Neural crest cell (in vitro differentiated cells): ENCODE results near the gene ARHGAP26. TPM values are rescaled to one million over a fixed set of nuclear protein-coding genes. Genes with fewer than 3 reads are reported as not detected.

Experiments used
- DNase-seq: peaks from one replicate; pipeline ENCODE4 v3.0.0; 2021; ENCODE audit warnings: low read depth, mixed read lengths, low spot score
- H3K27ac Mint-ChIP-seq: one replicate; pipeline ENCODE4 v1.8.0; 2021; ENCODE audit warnings: mild to moderate bottlenecking, mixed read lengths; ENCODE audit not compliant: unreplicated experiment
- H3K27me3 Mint-ChIP-seq: 2 replicates; pipeline ENCODE4 v1.8.0; 2021; ENCODE audit warnings: low read depth, mild to moderate bottlenecking, mixed read lengths
- H3K36me3 Mint-ChIP-seq: 2 replicates; pipeline ENCODE4 v1.8.0; 2021; ENCODE audit warnings: low read depth, mild to moderate bottlenecking, mixed read lengths
- H3K4me1 Mint-ChIP-seq: 2 replicates; pipeline ENCODE4 v1.8.0; 2021; ENCODE audit warnings: mixed read lengths
- H3K4me3 Mint-ChIP-seq: one replicate; pipeline ENCODE4 v1.8.0; 2021; ENCODE audit warnings: mild to moderate bottlenecking, mixed read lengths
- H3K9me3 Mint-ChIP-seq: 2 replicates; pipeline ENCODE4 v1.8.0; 2021; ENCODE audit warnings: mixed read lengths
- CTCF ChIP-seq: fragments of 200-600 bp; sonication (generic); conservative IDR thresholded peaks from 2 replicates; pipeline ENCODE4 v1.5.0; 2021; ENCODE audit warnings: antibody characterized with exemption, mild to moderate bottlenecking
- total RNA-seq: library from RNA; stranded (reverse); gene quantifications from 2 replicates; pipeline ENCODE4 v1.2.1, GENCODE V29; 2021

Gene ARHGAP26
- total RNA-seq, 1 donor from 2014 or later = 5.5 TPM

- H3K9me3 Mint-ChIP-seq = no peaks in the 10 kb centered on the region
- DNase-seq = no peak
- H3K27ac Mint-ChIP-seq = no peak overlapping the region
- no peak overlapping the region for H3K4me3 Mint-ChIP-seq
- H3K36me3 Mint-ChIP-seq = no peaks in the 10 kb centered on the region
- H3K27me3 Mint-ChIP-seq = no peaks in the 10 kb centered on the region
- TF ChIP-seq CTCF = no peak
- peaks cover 19% of the 10 kb centered on the region for H3K4me1 Mint-ChIP-seq
These were observed 94.4 kb downstream of the ARHGAP26 start for GRCh38 chr5:142864290-142865260.

GRCh38 chr5:142865631-142866030, 95.5 kb downstream of the ARHGAP26 start:
- no peak for TF ChIP-seq CTCF
- Mint-ChIP-seq H3K27me3 (no peaks in the 10 kb centered on the region), H3K27ac (no peak overlapping the region), H3K9me3 (no peaks in the 10 kb centered on the region), H3K4me1 (peaks cover 19% of the 10 kb centered on the region), H3K4me3 (no peak overlapping the region), H3K36me3 (no peaks in the 10 kb centered on the region)
- DNase-seq = no peak

GRCh38 chr5:142866563-142867275, 96.5 kb downstream of the ARHGAP26 start:
- H3K9me3 Mint-ChIP-seq = no peaks in the 10 kb centered on the region
- TF ChIP-seq CTCF = peak; percentile 79
- no peaks in the 10 kb centered on the region for H3K36me3 Mint-ChIP-seq
- peaks cover 19% of the 10 kb centered on the region for H3K4me1 Mint-ChIP-seq
- H3K4me3 Mint-ChIP-seq = no peak overlapping the region
- no peak overlapping the region for H3K27ac Mint-ChIP-seq
- peak; percentile 12 for DNase-seq
- no peaks in the 10 kb centered on the region for H3K27me3 Mint-ChIP-seq

- no peaks in the 10 kb centered on the region for H3K36me3 Mint-ChIP-seq
- H3K9me3 Mint-ChIP-seq = no peaks in the 10 kb centered on the region
- DNase-seq = no peak
- TF ChIP-seq CTCF = no peak
- peaks cover 9% of the 10 kb centered on the region for H3K4me1 Mint-ChIP-seq
- no peak overlapping the region for H3K27ac Mint-ChIP-seq
- H3K27me3 Mint-ChIP-seq = no peaks in the 10 kb centered on the region
- no peak overlapping the region for H3K4me3 Mint-ChIP-seq
These were observed 99.7 kb downstream of the ARHGAP26 start for GRCh38 chr5:142869886-142870285.

- TF ChIP-seq CTCF = no peak
- H3K9me3 Mint-ChIP-seq = no peaks in the 10 kb centered on the region
- no peak for DNase-seq
- no peaks in the 10 kb centered on the region for H3K36me3 Mint-ChIP-seq
- no peak overlapping the region for H3K27ac Mint-ChIP-seq
- no peak overlapping the region for H3K4me3 Mint-ChIP-seq
- no peaks in the 10 kb centered on the region for H3K27me3 Mint-ChIP-seq
- peaks cover 6% of the 10 kb centered on the region for H3K4me1 Mint-ChIP-seq
These were observed 100.6 kb downstream of the ARHGAP26 start for GRCh38 chr5:142870532-142871362.
